Endothelial cell of umbilical vein (primary cell): ENCODE data around the gene PCGF3. TPM values are rescaled to one million over a fixed set of nuclear protein-coding genes. Genes with fewer than 3 reads are reported as not detected.
A peak's percentile ranks its signal among the peaks of the same experiment; 100 is the strongest.

Experiments
- BruUV-seq: library from RNA; stranded (reverse); fragments of 400-500 nt; replicated peaks from 2 replicates; lab custom pipeline; 2021; lab: Mats Ljungman, UMichigan
- CTCF ChIA-PET: fragments of 300-600, 350-600 bp; sonication (Branson Sonifier 250); formaldehyde crosslinking; loops from one replicate; lab custom pipeline; 2021; ENCODE audit warnings: antibody characterized with exemption, inconsistent platforms; lab: Charles Lee
- POLR2A ChIA-PET: fragments of 300-600, 350-600 bp; sonication (Branson Sonifier 250); formaldehyde crosslinking; loops from one replicate; lab custom pipeline; 2021; ENCODE audit warnings: antibody characterized with exemption, inconsistent platforms; lab: Charles Lee
- DNase-seq: peaks from one replicate; pipeline ENCODE4 v3.0.0-alpha.2; 2011; ENCODE audit warnings: low read depth, low spot score
- FAIRE-seq: peaks from 2 replicates; lab custom pipeline; 2011; peaks lifted over from hg19 to GRCh38; lab: Jason Lieb, UNC
- H2AFZ ChIP-seq: 2 replicates; pipeline ENCODE4 v1.6.0; 2012; ENCODE audit warnings: low read depth, low read length, control low read depth, inconsistent platforms
- H3K27ac ChIP-seq: 2 replicates; pipeline ENCODE4 v1.5.1; 2011; ENCODE audit warnings: low read depth, mild to moderate bottlenecking, control low read depth, low read length, moderate library complexity; ENCODE audit not compliant: insufficient read depth
- H3K27me3 ChIP-seq, 2 experiments: 2 replicates each; pipeline versions ENCODE4 v1.6.0 to v1.6.1; 2011; ENCODE audit warnings: low read length in 2 of 2, mixed read lengths in 1 of 2; ENCODE audit not compliant: control insufficient read depth in 2 of 2, insufficient read depth in 2 of 2
- H3K36me3 ChIP-seq, 2 experiments: 2 replicates in 1 of 2; 3 replicates in 1 of 2; pipeline ENCODE4 v1.5.1; 2011; ENCODE audit warnings: low read length in 2 of 2, mild to moderate bottlenecking in 1 of 2, moderate library complexity in 1 of 2; ENCODE audit not compliant: control insufficient read depth in 2 of 2, insufficient read depth in 2 of 2; ENCODE audit errors: extremely low read depth in 1 of 2
- H3K4me1 ChIP-seq: 3 replicates; pipeline ENCODE4 v1.5.1; 2011; ENCODE audit warnings: mild to moderate bottlenecking, low read length; ENCODE audit not compliant: control insufficient read depth, insufficient read depth; ENCODE audit errors: extremely low read depth
- H3K4me2 ChIP-seq: 2 replicates; pipeline ENCODE4 v1.6.1; 2011; ENCODE audit warnings: low read length, control low read depth, mixed read lengths; ENCODE audit not compliant: insufficient read depth
- H3K4me3 ChIP-seq, 3 experiments: fragments of 200-600 bp in 1 of 3; sonication (generic), shearing (Covaris generic) in 1 of 3; replicated peaks in 1 of 3; 2 replicates each; pipeline ENCODE4 v1.5.1; 2011 to 2016; ENCODE audit warnings: control low read depth in 3 of 3, low read length in 3 of 3, mild to moderate bottlenecking in 2 of 3, inconsistent platforms in 1 of 3, low read depth in 1 of 3, moderate library complexity in 1 of 3; ENCODE audit not compliant: insufficient read depth in 1 of 3
- H3K79me2 ChIP-seq: 2 replicates; pipeline ENCODE4 v1.6.0; 2012; ENCODE audit warnings: low read length, inconsistent platforms; ENCODE audit not compliant: control insufficient read depth, insufficient read depth
- H3K9ac ChIP-seq: replicated peaks from 2 replicates; pipeline ENCODE3; 2011; ENCODE audit warnings: low read length, control low read depth; ENCODE audit not compliant: insufficient read depth; ENCODE audit errors: extremely low read depth
- H3K9me1 ChIP-seq: replicated peaks from 3 replicates; pipeline ENCODE4 v1.6.0; 2011; ENCODE audit warnings: mild to moderate bottlenecking, low read length; ENCODE audit not compliant: control insufficient read depth, insufficient read depth; ENCODE audit errors: extremely low read depth
- H3K9me3 ChIP-seq: replicated peaks from 2 replicates; pipeline ENCODE4 v1.5.1; 2012; ENCODE audit warnings: low read length, inconsistent platforms; ENCODE audit not compliant: control insufficient read depth, insufficient read depth
- H4K20me1 ChIP-seq: replicated peaks from 2 replicates; pipeline ENCODE3; 2011; ENCODE audit warnings: mild to moderate bottlenecking, low read length; ENCODE audit not compliant: control insufficient read depth, insufficient read depth; ENCODE audit errors: extremely low read depth
- EZH2 ChIP-seq: IDR thresholded peaks from 2 replicates; pipeline ENCODE4 v1.6.1; 2012; ENCODE audit warnings: borderline replicate concordance, low read depth, mild to moderate bottlenecking, moderate library complexity, low read length, inconsistent platforms; ENCODE audit not compliant: severe bottlenecking
- JUN ChIP-seq: IDR thresholded peaks from 2 replicates; pipeline ENCODE4 v1.6.1; 2011; ENCODE audit warnings: borderline replicate concordance, low read depth; ENCODE audit not compliant: insufficient read length, insufficient read depth
- MAX ChIP-seq: IDR thresholded peaks from 2 replicates; pipeline ENCODE4 v1.6.1; 2011; ENCODE audit not compliant: insufficient read depth, insufficient read length
- POLR2A ChIP-seq: IDR thresholded peaks from 2 replicates; pipeline ENCODE4 v1.6.1; 2012; ENCODE audit warnings: low read depth, mild to moderate bottlenecking, control low read depth, low read length
- POLR2AphosphoS5 ChIP-seq: IDR thresholded peaks from 2 replicates; pipeline ENCODE4 v1.6.1; 2012; ENCODE audit warnings: low read depth, mild to moderate bottlenecking, control low read depth, low read length, moderate library complexity; ENCODE audit not compliant: insufficient read depth
- dilution Hi-C: fragments of 300-500 bp; cut with MboI; formaldehyde crosslinking; loops from one replicate; pipeline ENCODE4 v1.15.0; 2019; ENCODE audit warnings: low sequenced_read_pairs; ENCODE audit not compliant: extremely low pct_ligation_motif_present
- intact Hi-C: fragments of 100-400 bp; cut with micrococcal nuclease; formaldehyde crosslinking; loops from one replicate; pipeline ENCODE4 v1.10.0; 2022
- polyA plus RNA-seq, 4 experiments: library from polyadenylated mRNA; depleted of rRNA in 3 of 4; stranded (reverse) in 3 of 4; unstranded in 1 of 4; fragments of >200 nt; gene quantifications; 2 replicates each; pipeline versions ENCODE4 v1.2.1 to v1.2.3, GENCODE V29; 2011 to 2012; ENCODE audit warnings: missing spikeins in 1 of 4
- total RNA-seq: library from RNA; stranded (reverse); gene quantifications from 2 replicates; pipeline ENCODE4 v1.2.3, GENCODE V29; 2021
- TF ChIP-seq, protein P1 (sequence below), 2 donors: IDR thresholded peaks; 1 replicate in 1 of 2; 2 replicates in 1 of 2; pipeline ENCODE4 v1.5.1; 2011; ENCODE audit warnings: low read length in 2 of 2, mild to moderate bottlenecking in 2 of 2, moderate library complexity in 2 of 2, control low read depth in 1 of 2, inconsistent platforms in 1 of 2, low read depth in 1 of 2; ENCODE audit not compliant: insufficient read depth in 1 of 2; ENCODE audit errors: extremely low read depth in 1 of 2

Gene PCGF3
- total and polyA plus RNA-seq, 2 donors (not counting 3 experiments of a cell fraction or from before 2014, with no cell fraction given) = 70.2 to 91.8 TPM

DNA sequence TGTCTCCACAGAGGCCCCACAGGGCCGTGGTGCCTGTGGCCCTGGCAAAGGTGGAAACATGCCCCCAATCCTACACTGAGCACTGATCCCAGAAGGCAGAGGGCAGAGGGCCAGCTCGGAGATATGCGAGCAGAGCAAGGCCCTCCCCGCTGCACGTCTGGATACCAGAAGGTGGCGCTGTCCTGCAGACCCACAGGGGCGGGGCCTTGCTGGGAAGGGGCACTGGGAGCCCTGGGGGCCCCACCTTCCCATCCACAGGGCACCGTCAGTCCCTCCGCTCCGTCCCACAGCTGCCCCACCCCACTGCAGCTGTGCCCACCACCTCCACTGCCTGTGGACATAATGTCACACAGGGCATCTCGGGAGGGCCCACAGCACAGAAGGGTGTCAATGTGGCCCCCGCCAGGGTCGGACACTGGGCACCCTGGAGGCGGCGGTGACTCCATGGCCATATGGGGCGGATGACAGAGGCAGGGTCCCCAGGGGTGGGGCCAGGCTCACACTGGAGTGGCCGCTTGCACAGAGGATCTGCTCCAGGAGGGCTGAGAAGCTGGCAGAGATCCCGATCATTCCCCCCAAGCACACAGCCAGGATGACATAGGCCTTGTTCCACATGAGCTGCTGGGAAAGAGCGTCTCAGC, 21.5 kb upstream of the PCGF3 start:
- Histone ChIP-seq H2AFZ (no peak overlapping the region), H4K20me1 (no peaks in the 10 kb centered on the region), H3K36me3 (no peaks in the 10 kb centered on the region), H3K9me3 (no peaks in the 10 kb centered on the region), H3K9ac (no peak overlapping the region), H3K27ac (no peak overlapping the region), H3K4me3 (no peak overlapping the region), H3K27me3 (no peaks in the 10 kb centered on the region), H3K9me1 (no peaks in the 10 kb centered on the region), H3K4me2 (no peak overlapping the region), H3K4me1 (peaks cover 13% of the 10 kb centered on the region), H3K79me2 (no peaks in the 10 kb centered on the region)
- DNase-seq (peak; percentile 53), FAIRE-seq (peak; percentile 67)
- no TSS peak for BruUV-seq
- intact Hi-C loops = no loop called here
- no peak for TF ChIP-seq EZH2
- no peak for TF ChIP-seq POLR2A
- TF ChIP-seq, protein P1, sequence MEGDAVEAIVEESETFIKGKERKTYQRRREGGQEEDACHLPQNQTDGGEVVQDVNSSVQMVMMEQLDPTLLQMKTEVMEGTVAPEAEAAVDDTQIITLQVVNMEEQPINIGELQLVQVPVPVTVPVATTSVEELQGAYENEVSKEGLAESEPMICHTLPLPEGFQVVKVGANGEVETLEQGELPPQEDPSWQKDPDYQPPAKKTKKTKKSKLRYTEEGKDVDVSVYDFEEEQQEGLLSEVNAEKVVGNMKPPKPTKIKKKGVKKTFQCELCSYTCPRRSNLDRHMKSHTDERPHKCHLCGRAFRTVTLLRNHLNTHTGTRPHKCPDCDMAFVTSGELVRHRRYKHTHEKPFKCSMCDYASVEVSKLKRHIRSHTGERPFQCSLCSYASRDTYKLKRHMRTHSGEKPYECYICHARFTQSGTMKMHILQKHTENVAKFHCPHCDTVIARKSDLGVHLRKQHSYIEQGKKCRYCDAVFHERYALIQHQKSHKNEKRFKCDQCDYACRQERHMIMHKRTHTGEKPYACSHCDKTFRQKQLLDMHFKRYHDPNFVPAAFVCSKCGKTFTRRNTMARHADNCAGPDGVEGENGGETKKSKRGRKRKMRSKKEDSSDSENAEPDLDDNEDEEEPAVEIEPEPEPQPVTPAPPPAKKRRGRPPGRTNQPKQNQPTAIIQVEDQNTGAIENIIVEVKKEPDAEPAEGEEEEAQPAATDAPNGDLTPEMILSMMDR (IDR thresholded peaks at IDR 0.05; ENCODE audit: extremely low read depth in 1 of 2, insufficient read depth in 1 of 2, low read depth in 1 of 2, low read length in 2 of 2) = peak; percentile 69 to 89
- POLR2A ChIA-PET = no interaction called here
- CTCF ChIA-PET = interaction anchor here (0.6 to 2.3 kb wide), 14 partner anchors 8 to 303 kb away, joined by 3 to 12 read pairs (median 5); partner anchors contain the start of genes ATP5ME, IDUA and MYL5
- dilution Hi-C loops = no loop called here

GRCh38 chr4:684623-685327, 20.9 kb upstream of the PCGF3 start:
- dilution Hi-C loops = no loop called here
- no peak overlapping the region for H3K9ac ChIP-seq
- H3K4me1 ChIP-seq = peaks cover 18% of the 10 kb centered on the region
- no TSS peak for BruUV-seq
- no peak overlapping the region for H3K27ac ChIP-seq
- H4K20me1 ChIP-seq = no peaks in the 10 kb centered on the region
- H3K9me1 ChIP-seq = no peaks in the 10 kb centered on the region
- POLR2A ChIA-PET = no interaction called here
- no peak for FAIRE-seq
- no peaks in the 10 kb centered on the region for H3K36me3 ChIP-seq
- H3K4me3 ChIP-seq = no peak overlapping the region
- H3K4me2 ChIP-seq = no peak overlapping the region
- intact Hi-C loops = no loop called here
- no peaks in the 10 kb centered on the region for H3K9me3 ChIP-seq
- CTCF ChIA-PET = interaction anchor here (0.7 to 2.3 kb wide), 7 partner anchors 9 to 41 kb away, joined by 5 to 12 read pairs (median 9); partner anchors contain the start of genes ATP5ME and MYL5
- no peaks in the 10 kb centered on the region for H3K27me3 ChIP-seq
- TF ChIP-seq JUN (no peak), EZH2 (no peak), POLR2A (no peak), MAX (no peak), POLR2AphosphoS5 (no peak)
- DNase-seq = no peak
- H2AFZ ChIP-seq = no peak overlapping the region
- no peaks in the 10 kb centered on the region for H3K79me2 ChIP-seq
